Nephron progenitor cell (in vitro differentiated cells): ENCODE data around the gene SORCS2.

Experiments used
- DNase-seq: peaks from one replicate; pipeline ENCODE4 v3.0.0; 2021
- H3K27ac Mint-ChIP-seq: 2 replicates; pipeline ENCODE4 v1.8.0; 2021; ENCODE audit warnings: mild to moderate bottlenecking, moderate library complexity, mixed read lengths
- H3K27me3 Mint-ChIP-seq: 2 replicates; pipeline ENCODE4 v1.8.0; 2021; ENCODE audit warnings: mild to moderate bottlenecking, low read depth, mixed read lengths; ENCODE audit not compliant: poor library complexity
- H3K36me3 Mint-ChIP-seq: 2 replicates; pipeline ENCODE4 v1.8.0; 2021; ENCODE audit warnings: low read depth, mixed read lengths
- H3K4me1 Mint-ChIP-seq: 2 replicates; pipeline ENCODE4 v1.8.0; 2021; ENCODE audit warnings: mixed read lengths
- H3K4me3 Mint-ChIP-seq: 2 replicates; pipeline ENCODE4 v1.8.0; 2021; ENCODE audit warnings: mild to moderate bottlenecking, moderate library complexity, mixed read lengths
- H3K9me3 Mint-ChIP-seq: 2 replicates; pipeline ENCODE4 v1.8.0; 2021; ENCODE audit warnings: mild to moderate bottlenecking, moderate library complexity, mixed read lengths
- TF ChIP-seq, protein P1 (sequence below): fragments of 200-600 bp; sonication (generic); IDR thresholded peaks from 2 replicates; pipeline ENCODE4 v1.5.0; 2021; ENCODE audit warnings: antibody characterized with exemption

The SORCS2 gene

DNA sequence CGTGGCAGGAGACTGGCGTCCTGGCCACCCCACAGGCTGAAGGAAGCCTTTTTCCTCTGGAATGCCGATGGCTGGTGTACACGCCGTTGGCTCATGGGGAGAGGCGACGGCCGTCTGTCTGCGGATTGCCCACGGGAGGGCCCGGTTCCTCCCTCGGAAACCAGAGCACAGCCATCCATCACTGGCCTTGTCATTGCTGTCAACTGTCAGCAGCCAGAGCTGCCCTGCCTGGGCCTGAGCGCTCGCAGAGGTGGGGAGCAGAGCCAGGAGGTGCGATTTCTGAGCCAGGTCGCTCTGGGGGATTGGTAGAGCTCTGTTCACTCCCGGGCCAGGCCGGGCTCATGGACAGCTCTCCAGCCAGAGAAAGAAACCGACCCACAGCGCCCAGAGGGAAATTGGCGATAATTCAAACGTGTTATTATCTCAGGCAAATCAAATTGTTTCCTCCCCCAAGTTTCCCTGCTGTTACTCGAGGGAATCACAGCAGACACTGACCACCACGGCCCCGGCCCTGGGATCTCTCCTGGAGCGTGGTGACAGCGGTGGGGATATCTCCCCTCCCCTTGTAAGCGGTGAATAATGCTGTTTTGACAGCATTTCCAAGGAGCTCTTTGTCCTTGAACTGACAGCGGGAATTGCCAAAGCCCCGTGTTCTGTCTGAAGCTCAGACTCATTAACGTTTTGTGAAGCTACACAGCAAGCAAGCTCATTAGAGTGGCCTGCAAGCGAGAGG, 463.3 kb downstream of the SORCS2 start:
- Mint-ChIP-seq H3K4me3 (peak overlapping the region; percentile 35), H3K4me1 (peaks cover 5% of the 10 kb centered on the region), H3K9me3 (no peaks in the 10 kb centered on the region), H3K36me3 (no peaks in the 10 kb centered on the region), H3K27me3 (peaks cover 10% of the 10 kb centered on the region), H3K27ac (peak overlapping the region; percentile 87)
- DNase-seq, result peak; percentile 70
- TF ChIP-seq, protein P1, sequence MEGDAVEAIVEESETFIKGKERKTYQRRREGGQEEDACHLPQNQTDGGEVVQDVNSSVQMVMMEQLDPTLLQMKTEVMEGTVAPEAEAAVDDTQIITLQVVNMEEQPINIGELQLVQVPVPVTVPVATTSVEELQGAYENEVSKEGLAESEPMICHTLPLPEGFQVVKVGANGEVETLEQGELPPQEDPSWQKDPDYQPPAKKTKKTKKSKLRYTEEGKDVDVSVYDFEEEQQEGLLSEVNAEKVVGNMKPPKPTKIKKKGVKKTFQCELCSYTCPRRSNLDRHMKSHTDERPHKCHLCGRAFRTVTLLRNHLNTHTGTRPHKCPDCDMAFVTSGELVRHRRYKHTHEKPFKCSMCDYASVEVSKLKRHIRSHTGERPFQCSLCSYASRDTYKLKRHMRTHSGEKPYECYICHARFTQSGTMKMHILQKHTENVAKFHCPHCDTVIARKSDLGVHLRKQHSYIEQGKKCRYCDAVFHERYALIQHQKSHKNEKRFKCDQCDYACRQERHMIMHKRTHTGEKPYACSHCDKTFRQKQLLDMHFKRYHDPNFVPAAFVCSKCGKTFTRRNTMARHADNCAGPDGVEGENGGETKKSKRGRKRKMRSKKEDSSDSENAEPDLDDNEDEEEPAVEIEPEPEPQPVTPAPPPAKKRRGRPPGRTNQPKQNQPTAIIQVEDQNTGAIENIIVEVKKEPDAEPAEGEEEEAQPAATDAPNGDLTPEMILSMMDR, result no peak

DNA sequence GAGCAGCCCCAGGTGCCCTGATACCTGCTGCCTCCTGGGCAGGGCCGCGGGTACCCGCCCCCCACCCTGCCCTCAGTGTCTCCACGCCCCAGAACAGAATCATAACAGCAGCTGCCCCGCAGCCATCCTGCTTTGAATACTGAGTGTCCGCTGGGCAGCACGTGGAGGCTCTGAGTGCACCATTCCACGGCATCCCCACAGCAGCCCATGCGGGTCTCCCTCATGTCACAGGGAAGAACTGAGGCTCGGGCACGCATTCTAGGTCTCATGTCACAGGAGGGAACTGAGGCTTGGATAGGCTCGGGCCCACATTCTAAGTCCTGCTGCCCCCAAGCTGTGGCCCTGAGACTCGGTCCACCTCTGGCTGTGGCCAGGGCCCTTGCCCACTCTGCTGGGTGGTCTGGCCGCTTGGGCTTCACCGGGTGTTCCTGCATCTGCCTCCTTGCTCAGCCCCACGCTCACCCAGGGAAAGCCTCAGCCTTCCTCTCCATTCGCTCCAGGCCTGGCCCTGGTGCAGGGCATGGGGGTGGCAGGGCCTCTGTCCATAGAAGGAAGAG, 464.0 kb downstream of the SORCS2 start:
- TF ChIP-seq, protein P1, result no peak
- Mint-ChIP-seq H3K27me3 (peaks cover 10% of the 10 kb centered on the region), H3K4me3 (peak overlapping the region; percentile 35), H3K27ac (peak overlapping the region; percentile 87), H3K36me3 (no peaks in the 10 kb centered on the region), H3K9me3 (no peaks in the 10 kb centered on the region), H3K4me1 (peaks cover 11% of the 10 kb centered on the region)
- no peak for DNase-seq

DNA sequence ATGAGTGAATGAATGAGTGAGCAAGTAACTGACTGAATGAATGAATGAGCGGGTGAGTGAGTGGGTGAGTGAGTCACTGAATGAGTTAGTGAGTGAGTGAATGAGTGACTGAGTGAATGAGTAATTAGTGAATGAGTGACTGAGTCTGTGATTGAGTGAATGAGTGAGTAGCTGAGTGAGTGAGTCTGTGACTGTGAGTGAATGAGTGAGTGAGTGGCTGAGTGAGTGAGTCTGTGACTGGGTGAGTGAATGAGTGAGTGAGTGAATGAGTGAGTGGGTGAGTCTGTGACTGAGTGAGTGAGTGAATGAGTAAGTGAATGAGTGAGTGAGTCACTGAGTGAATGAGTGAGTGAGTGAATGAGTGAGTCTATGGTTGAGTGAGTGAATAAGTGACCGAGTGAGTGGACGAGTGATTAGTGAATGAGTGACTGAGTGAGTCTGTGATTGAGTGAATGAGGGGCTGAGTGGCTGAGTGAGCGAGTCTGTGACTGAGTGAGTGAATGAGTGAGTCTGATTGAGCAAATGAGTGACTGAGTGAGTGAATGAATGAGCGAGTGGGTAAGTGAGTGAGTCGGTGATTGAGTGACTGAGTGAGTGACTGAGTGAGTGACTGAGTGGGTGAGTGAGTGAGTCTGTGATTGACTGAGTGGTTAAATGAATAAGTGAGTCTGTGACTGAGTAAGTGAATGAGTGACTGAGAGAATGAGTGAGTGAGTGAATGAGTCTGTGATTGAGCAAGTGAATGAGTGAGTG, 465.4 kb downstream of the SORCS2 start:
- peaks cover 21% of the 10 kb centered on the region for H3K4me1 Mint-ChIP-seq
- no peak overlapping the region for H3K27ac Mint-ChIP-seq
- TF ChIP-seq, protein P1, result no peak
- no peaks in the 10 kb centered on the region for H3K36me3 Mint-ChIP-seq
- H3K27me3 Mint-ChIP-seq, result peaks cover 10% of the 10 kb centered on the region
- no peak for DNase-seq
- no peak overlapping the region for H3K4me3 Mint-ChIP-seq
- H3K9me3 Mint-ChIP-seq, result no peaks in the 10 kb centered on the region

DNA sequence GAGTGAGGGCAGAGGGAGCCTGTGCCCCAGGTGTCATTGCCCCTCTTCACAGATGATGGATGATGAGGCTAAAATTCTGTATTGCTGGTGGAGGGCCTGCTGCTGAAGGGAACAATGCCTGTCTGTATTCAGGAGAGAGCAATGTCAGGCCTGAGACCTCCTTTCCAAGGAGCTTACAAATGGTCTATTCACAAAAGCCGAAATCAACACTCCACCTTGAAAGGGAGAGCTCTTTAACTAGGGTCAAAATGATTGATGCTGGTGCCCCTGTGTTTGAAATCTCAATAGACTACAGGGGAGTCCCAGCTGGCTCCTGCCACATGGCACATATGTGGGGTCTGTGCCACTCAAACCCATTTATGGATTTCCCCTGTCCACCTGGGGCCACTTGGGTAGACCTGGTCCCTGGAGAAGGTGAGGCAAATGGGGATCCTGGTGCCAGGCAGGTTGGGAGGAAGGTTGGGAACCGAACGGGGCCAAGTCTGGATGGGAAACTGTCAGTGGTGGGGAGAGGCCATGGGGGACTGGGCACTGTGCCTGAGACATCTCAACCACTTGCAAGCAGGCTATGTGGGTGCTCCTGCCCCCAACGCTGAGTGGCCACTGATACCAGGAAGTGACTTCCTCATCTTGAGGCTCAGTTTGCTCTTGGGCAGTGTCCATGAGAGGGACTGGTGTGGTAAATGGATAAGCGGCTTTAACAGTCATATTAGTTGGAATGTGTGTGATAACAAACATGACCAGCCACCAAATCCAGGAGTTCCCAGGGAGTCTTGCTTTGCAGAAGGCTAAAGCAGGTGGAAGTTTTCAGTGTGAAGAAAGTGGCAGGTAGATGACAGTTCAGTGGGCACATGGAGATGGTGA, 466.2 kb downstream of the SORCS2 start:
- no peak for DNase-seq
- Mint-ChIP-seq H3K4me1 (peaks cover 27% of the 10 kb centered on the region), H3K4me3 (no peak overlapping the region), H3K36me3 (no peaks in the 10 kb centered on the region), H3K27me3 (peaks cover 10% of the 10 kb centered on the region), H3K27ac (no peak overlapping the region), H3K9me3 (no peaks in the 10 kb centered on the region)
- TF ChIP-seq, protein P1, result no peak

DNA sequence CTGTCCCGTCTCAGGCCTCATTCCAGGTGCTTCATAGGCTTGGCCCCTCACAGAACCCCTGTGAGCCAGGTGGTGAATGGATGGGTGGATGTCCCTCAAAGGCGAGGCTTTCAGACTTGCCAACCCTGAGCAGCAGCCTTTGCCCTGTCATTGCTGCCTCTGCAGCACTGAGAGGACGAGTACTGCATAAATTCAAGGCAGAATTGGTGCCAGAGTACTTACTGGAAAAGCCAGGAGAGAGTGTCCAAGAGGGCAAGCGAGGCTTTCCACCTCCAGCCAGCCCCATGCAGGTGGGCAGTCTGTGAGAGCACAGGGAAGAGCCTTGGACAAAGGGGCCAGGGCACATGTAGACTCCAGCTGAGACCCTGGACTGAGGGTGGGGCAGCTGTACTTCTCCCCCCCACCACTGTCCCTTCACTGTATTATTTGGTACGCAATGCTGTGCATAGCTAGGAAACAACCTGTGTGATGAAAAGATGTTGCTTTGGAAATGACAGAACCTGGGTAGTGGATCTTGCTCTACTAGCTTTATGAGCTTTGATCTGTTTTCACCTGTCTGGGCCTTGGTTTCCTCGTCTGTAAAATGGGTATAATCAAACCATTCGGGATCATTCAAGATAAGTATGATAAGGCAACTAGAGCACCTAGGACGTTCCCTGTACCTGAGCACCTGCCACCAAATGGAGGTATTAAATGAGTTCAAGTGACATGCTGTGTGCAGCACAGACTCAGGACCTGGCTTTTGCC, 467.3 kb downstream of the SORCS2 start:
- Mint-ChIP-seq H3K27ac (no peak overlapping the region), H3K27me3 (peaks cover 6% of the 10 kb centered on the region), H3K4me3 (no peak overlapping the region), H3K36me3 (no peaks in the 10 kb centered on the region), H3K4me1 (peaks cover 27% of the 10 kb centered on the region), H3K9me3 (no peaks in the 10 kb centered on the region)
- DNase-seq, result no peak
- TF ChIP-seq, protein P1, result no peak
